MM.1S (cell line): ENCODE measurements around the gene LGALS3.

Experiments used
- DNase-seq: peaks from one replicate; pipeline ENCODE4 v3.0.0-alpha.2; 2015
- H2AFZ ChIP-seq: fragments of 300-600 bp; sonication (generic); 2 replicates; pipeline ENCODE4 v1.6.0; 2016; ENCODE audit warnings: antibody characterized with exemption, low read length
- H3F3A ChIP-seq: fragments of 300-600 bp; sonication (generic); 2 replicates; pipeline ENCODE4 v1.6.1; 2016; ENCODE audit warnings: mild to moderate bottlenecking, antibody characterized with exemption, low read length, moderate library complexity, mixed read lengths; ENCODE audit not compliant: insufficient read depth
- H3K27ac ChIP-seq: fragments of 300-600 bp; sonication (generic); 2 replicates; pipeline ENCODE4 v1.5.1; 2016; ENCODE audit warnings: mild to moderate bottlenecking, low read length
- H3K27me3 ChIP-seq: fragments of 300-600 bp; sonication (generic); replicated peaks from 2 replicates; pipeline ENCODE4 v1.6.0; 2016; ENCODE audit warnings: low read length; ENCODE audit not compliant: insufficient read depth
- H3K36me3 ChIP-seq: fragments of 300-600 bp; sonication (generic); replicated peaks from 2 replicates; pipeline ENCODE4 v1.6.1; 2016; ENCODE audit warnings: mild to moderate bottlenecking, low read length, mixed read lengths; ENCODE audit not compliant: insufficient read depth
- H3K4me1 ChIP-seq: fragments of 300-600 bp; sonication (generic); 2 replicates; pipeline ENCODE4 v1.6.1; 2016; ENCODE audit warnings: low read length, mixed read lengths
- H3K4me2 ChIP-seq: fragments of 300-600 bp; sonication (generic); 2 replicates; pipeline ENCODE4 v1.6.0; 2016; ENCODE audit warnings: low read depth, low read length
- H3K4me3 ChIP-seq: fragments of 300-600 bp; sonication (generic); 2 replicates; pipeline ENCODE4 v1.5.1; 2016; ENCODE audit warnings: low read length, mixed read lengths
- H3K79me2 ChIP-seq: fragments of 300-600 bp; sonication (generic); 2 replicates; pipeline ENCODE4 v1.6.1; 2016; ENCODE audit warnings: mixed run types, low read length, mixed read lengths
- H3K9ac ChIP-seq: fragments of 300-600 bp; sonication (generic); 2 replicates; pipeline ENCODE4 v1.6.1; 2016; ENCODE audit warnings: low read length, mixed read lengths
- H3K9me2 ChIP-seq: fragments of 300-600 bp; sonication (generic); replicated peaks from 2 replicates; pipeline ENCODE4 v1.6.1; 2016; ENCODE audit warnings: mild to moderate bottlenecking, low read length, mixed read lengths; ENCODE audit not compliant: insufficient read depth
- H3K9me3 ChIP-seq: fragments of 300-600 bp; sonication (generic); replicated peaks from 2 replicates; pipeline ENCODE4 v1.6.1; 2016; ENCODE audit warnings: mild to moderate bottlenecking, low read length, mixed read lengths; ENCODE audit not compliant: insufficient read depth
- H4K20me1 ChIP-seq: fragments of 300-600 bp; sonication (generic); 2 replicates; pipeline ENCODE4 v1.6.1; 2016; ENCODE audit warnings: mild to moderate bottlenecking, low read length, moderate library complexity, mixed read lengths; ENCODE audit not compliant: insufficient read depth
- CTCF ChIP-seq: fragments of 300-600 bp; sonication (generic); IDR thresholded peaks from 2 replicates; pipeline ENCODE4 v1.5.1; 2016; ENCODE audit warnings: antibody characterized with exemption, low read length, mixed read lengths
- EZH2 ChIP-seq: fragments of 300-600 bp; sonication (generic); optimal IDR thresholded peaks from 2 replicates; pipeline ENCODE3; 2017; ENCODE audit warnings: low read depth, mild to moderate bottlenecking, antibody characterized with exemption, low read length, mixed read lengths
- EZH2phosphoT487 ChIP-seq: fragments of 300-600 bp; sonication (generic); IDR thresholded peaks from 2 replicates; pipeline ENCODE4 v1.6.1; 2018; ENCODE audit warnings: antibody characterized with exemption, low read length

LGALS3 gene

DNA sequence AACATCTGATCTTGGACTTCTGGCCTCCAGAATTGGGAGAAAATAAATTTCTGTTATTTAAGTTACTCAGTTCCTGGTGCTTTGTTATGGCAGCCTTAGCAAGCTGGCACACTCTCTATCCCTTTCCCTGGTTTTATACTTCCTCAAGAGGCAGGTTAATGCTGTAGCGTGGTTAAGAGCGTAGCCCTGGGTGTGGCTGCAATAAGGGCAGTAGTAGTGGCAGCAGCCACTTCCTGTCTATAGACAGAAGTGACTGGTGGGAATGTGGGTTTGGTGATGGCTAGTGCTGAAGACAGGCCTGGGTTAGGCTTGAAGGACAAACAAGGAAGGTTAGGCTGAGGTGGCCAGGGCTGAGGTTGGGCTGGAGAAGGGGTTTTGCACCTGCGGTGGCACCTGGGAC is 3.6 kb upstream of the LGALS3 start:
- Histone ChIP-seq H3K27ac (no peak overlapping the region), H3K4me2 (no peak overlapping the region)
- no peak for DNase-seq

DNA sequence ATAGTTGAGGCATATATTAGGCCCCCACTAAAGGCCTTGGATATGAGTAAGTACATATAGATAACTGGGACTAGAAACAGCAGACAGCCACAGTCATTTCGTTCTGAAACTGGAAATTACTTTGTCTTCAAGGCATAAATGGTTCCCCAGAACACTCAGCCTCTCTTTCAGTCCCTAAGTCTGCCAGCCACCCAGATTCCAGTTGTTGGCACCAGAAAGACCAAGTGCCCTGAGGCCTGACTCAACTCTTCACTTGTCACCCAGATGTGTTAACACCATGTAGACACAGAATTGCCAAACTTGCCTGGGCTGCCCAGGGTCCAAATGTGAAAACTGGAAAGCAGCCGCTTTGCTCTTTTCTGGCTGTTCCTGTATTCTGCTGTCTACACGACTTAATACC is 3.0 kb upstream of the LGALS3 start:
- Histone ChIP-seq H3K79me2 (no peaks in the 10 kb centered on the region), H3K9ac (no peak overlapping the region), H3K4me2 (no peak overlapping the region), H3F3A (no peaks in the 10 kb centered on the region), H3K4me1 (no peaks in the 10 kb centered on the region), H3K9me2 (no peaks in the 10 kb centered on the region), H3K36me3 (no peaks in the 10 kb centered on the region), H4K20me1 (no peaks in the 10 kb centered on the region), H3K27ac (no peak overlapping the region), H3K27me3 (no peaks in the 10 kb centered on the region), H3K9me3 (no peaks in the 10 kb centered on the region), H3K4me3 (no peak overlapping the region), H2AFZ (no peak overlapping the region)
- TF ChIP-seq EZH2 (no peak), CTCF (no peak), EZH2phosphoT487 (no peak)
- DNase-seq = no peak

More for the DNA sequence above, 3.6 kb upstream of the LGALS3 start:
- no peak overlapping the region for H2AFZ ChIP-seq
- TF ChIP-seq CTCF = no peak
- TF ChIP-seq EZH2phosphoT487 = no peak
- TF ChIP-seq EZH2 = no peak
- H3K9me2 ChIP-seq = no peaks in the 10 kb centered on the region
- no peaks in the 10 kb centered on the region for H3K79me2 ChIP-seq
- H3K36me3 ChIP-seq = no peaks in the 10 kb centered on the region
- no peak overlapping the region for H3K4me3 ChIP-seq
- no peaks in the 10 kb centered on the region for H4K20me1 ChIP-seq
- H3K9ac ChIP-seq = no peak overlapping the region
- no peaks in the 10 kb centered on the region for H3K9me3 ChIP-seq
- H3K4me1 ChIP-seq = no peaks in the 10 kb centered on the region
- H3K27me3 ChIP-seq = no peaks in the 10 kb centered on the region
- H3F3A ChIP-seq = no peaks in the 10 kb centered on the region

GRCh38 chr14:55126932-55127459 is 2.1 kb upstream of the LGALS3 start:
- H3K36me3 ChIP-seq = no peaks in the 10 kb centered on the region
- TF ChIP-seq EZH2 (no peak), EZH2phosphoT487 (no peak), CTCF (no peak)
- H3K4me1 ChIP-seq = no peaks in the 10 kb centered on the region
- H3K9me2 ChIP-seq = no peaks in the 10 kb centered on the region
- H2AFZ ChIP-seq = no peak overlapping the region
- H3K9me3 ChIP-seq = no peaks in the 10 kb centered on the region
- no peaks in the 10 kb centered on the region for H3F3A ChIP-seq
- no peaks in the 10 kb centered on the region for H4K20me1 ChIP-seq
- no peak overlapping the region for H3K4me2 ChIP-seq
- DNase-seq = no peak
- no peaks in the 10 kb centered on the region for H3K79me2 ChIP-seq
- H3K27me3 ChIP-seq = no peaks in the 10 kb centered on the region
- no peak overlapping the region for H3K27ac ChIP-seq
- H3K9ac ChIP-seq = no peak overlapping the region
- no peak overlapping the region for H3K4me3 ChIP-seq
